Measurements from ENCODE around the gene SIRT4.
A peak's percentile ranks its signal among the peaks of the same experiment; 100 is the strongest.

Gene SIRT4

GRCh38 chr12:120316798-120317223, 14.7 kb downstream of the SIRT4 start:
- no peak overlapping the region for H3K27ac ChIP-seq (ENCODE audit: low read depth, low read length)
- H3K9me2 ChIP-seq (replicated peaks; ENCODE audit: control insufficient read depth, low read length): no peaks in the 10 kb centered on the region
- peaks cover 12% of the 10 kb centered on the region for H3K4me1 ChIP-seq (ENCODE audit: control insufficient read depth, low read length)
- H4K20me1 ChIP-seq (ENCODE audit: control insufficient read depth, insufficient read depth, low read depth, low read length): no peaks in the 10 kb centered on the region
- H3K4me2 ChIP-seq (ENCODE audit: low read length): peak overlapping the region; percentile 90
- no peaks in the 10 kb centered on the region for H3F3A ChIP-seq (ENCODE audit: control insufficient read depth, insufficient read depth)
- H3K27me3 ChIP-seq (ENCODE audit: control insufficient read depth, low read length): no peaks in the 10 kb centered on the region
- TF ChIP-seq, protein P1, sequence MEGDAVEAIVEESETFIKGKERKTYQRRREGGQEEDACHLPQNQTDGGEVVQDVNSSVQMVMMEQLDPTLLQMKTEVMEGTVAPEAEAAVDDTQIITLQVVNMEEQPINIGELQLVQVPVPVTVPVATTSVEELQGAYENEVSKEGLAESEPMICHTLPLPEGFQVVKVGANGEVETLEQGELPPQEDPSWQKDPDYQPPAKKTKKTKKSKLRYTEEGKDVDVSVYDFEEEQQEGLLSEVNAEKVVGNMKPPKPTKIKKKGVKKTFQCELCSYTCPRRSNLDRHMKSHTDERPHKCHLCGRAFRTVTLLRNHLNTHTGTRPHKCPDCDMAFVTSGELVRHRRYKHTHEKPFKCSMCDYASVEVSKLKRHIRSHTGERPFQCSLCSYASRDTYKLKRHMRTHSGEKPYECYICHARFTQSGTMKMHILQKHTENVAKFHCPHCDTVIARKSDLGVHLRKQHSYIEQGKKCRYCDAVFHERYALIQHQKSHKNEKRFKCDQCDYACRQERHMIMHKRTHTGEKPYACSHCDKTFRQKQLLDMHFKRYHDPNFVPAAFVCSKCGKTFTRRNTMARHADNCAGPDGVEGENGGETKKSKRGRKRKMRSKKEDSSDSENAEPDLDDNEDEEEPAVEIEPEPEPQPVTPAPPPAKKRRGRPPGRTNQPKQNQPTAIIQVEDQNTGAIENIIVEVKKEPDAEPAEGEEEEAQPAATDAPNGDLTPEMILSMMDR (IDR thresholded peaks at IDR 0.05; ENCODE audit: low read depth, low read length, poor library complexity, severe bottlenecking): no peak
- no peak for TF ChIP-seq EZH2phosphoT487 (IDR thresholded peaks at IDR 0.05; ENCODE audit: borderline replicate concordance, low read length)
- peak overlapping the region; percentile 82 for H3K4me3 ChIP-seq (ENCODE audit: low read length)
- H3K36me3 ChIP-seq (ENCODE audit: control insufficient read depth, low read length): no peaks in the 10 kb centered on the region
- H3K79me2 ChIP-seq (ENCODE audit: control insufficient read depth, low read length): no peaks in the 10 kb centered on the region
- H3K9me3 ChIP-seq (ENCODE audit: control insufficient read depth, insufficient read depth, low read length): no peaks in the 10 kb centered on the region

- TF ChIP-seq, protein P1 (IDR thresholded peaks at IDR 0.05; ENCODE audit: low read depth, low read length, poor library complexity, severe bottlenecking): peak; percentile 78
- TF ChIP-seq EZH2phosphoT487 (IDR thresholded peaks at IDR 0.05; ENCODE audit: borderline replicate concordance, low read length): no peak
- H4K20me1 ChIP-seq (ENCODE audit: control insufficient read depth, insufficient read depth, low read depth, low read length): no peaks in the 10 kb centered on the region
- no peak overlapping the region for H3K27ac ChIP-seq (ENCODE audit: low read depth, low read length)
- H3K9me3 ChIP-seq (ENCODE audit: control insufficient read depth, insufficient read depth, low read length): no peaks in the 10 kb centered on the region
- no peaks in the 10 kb centered on the region for H3K79me2 ChIP-seq (ENCODE audit: control insufficient read depth, low read length)
- H3F3A ChIP-seq (ENCODE audit: control insufficient read depth, insufficient read depth): no peaks in the 10 kb centered on the region
- peak overlapping the region; percentile 82 for H3K4me3 ChIP-seq (ENCODE audit: low read length)
- H3K36me3 ChIP-seq (ENCODE audit: control insufficient read depth, low read length): no peaks in the 10 kb centered on the region
- H3K9me2 ChIP-seq (replicated peaks; ENCODE audit: control insufficient read depth, low read length): no peaks in the 10 kb centered on the region
- peak overlapping the region; percentile 90 for H3K4me2 ChIP-seq (ENCODE audit: low read length)
- H3K27me3 ChIP-seq (ENCODE audit: control insufficient read depth, low read length): no peaks in the 10 kb centered on the region
- peaks cover 12% of the 10 kb centered on the region for H3K4me1 ChIP-seq (ENCODE audit: control insufficient read depth, low read length)
Observed at GRCh38 chr12:120317224-120318105, 15.3 kb downstream of the SIRT4 start.

- Histone ChIP-seq H3K4me1 (ENCODE audit: control insufficient read depth, low read length) (peaks cover 25% of the 10 kb centered on the region), H4K20me1 (ENCODE audit: control insufficient read depth, insufficient read depth, low read depth, low read length) (no peaks in the 10 kb centered on the region), H3K27ac (ENCODE audit: low read depth, low read length) (no peak overlapping the region), H3K79me2 (ENCODE audit: control insufficient read depth, low read length) (no peaks in the 10 kb centered on the region), H3K36me3 (ENCODE audit: control insufficient read depth, low read length) (no peaks in the 10 kb centered on the region), H3K9me3 (ENCODE audit: control insufficient read depth, insufficient read depth, low read length) (no peaks in the 10 kb centered on the region), H3K27me3 (ENCODE audit: control insufficient read depth, low read length) (peaks cover 4% of the 10 kb centered on the region; the same call in 1 of the 2 replicates), H3F3A (ENCODE audit: control insufficient read depth, insufficient read depth) (no peaks in the 10 kb centered on the region), H3K4me2 (ENCODE audit: low read length) (no peak overlapping the region), H3K9me2 (replicated peaks; ENCODE audit: control insufficient read depth, low read length) (no peaks in the 10 kb centered on the region), H3K4me3 (ENCODE audit: low read length) (no peak overlapping the region)
- TF ChIP-seq, protein P1 (IDR thresholded peaks at IDR 0.05; ENCODE audit: low read depth, low read length, poor library complexity, severe bottlenecking): no peak
- no peak for TF ChIP-seq EZH2phosphoT487 (IDR thresholded peaks at IDR 0.05; ENCODE audit: borderline replicate concordance, low read length)
Observed at GRCh38 chr12:120321382-120322202, 19.5 kb downstream of the SIRT4 start.
